HEK293 (cell line): Measurements from ENCODE around the gene ADD2.

ENCODE experiments used
- CTCF ChIA-PET: fragments of 350-600 bp; formaldehyde crosslinking; extraction: SDS; loops from one replicate; lab custom pipeline; 2021; ENCODE audit warnings: antibody characterized with exemption; lab: Yijun Ruan, JAX
- POLR2A ChIA-PET: fragments of 300-600 bp; formaldehyde crosslinking; extraction: SDS; loops from one replicate; lab custom pipeline; 2020; ENCODE audit warnings: antibody characterized with exemption, inconsistent platforms; lab: Yijun Ruan, JAX
- H3K27ac ChIP-seq: fragments of 200-500 bp; sonication (Bioruptor generic); 2 replicates; pipeline ENCODE4 v1.5.1; 2014; ENCODE audit warnings: low read depth, low read length, control low read depth, inconsistent platforms; ENCODE audit errors: extremely low read depth
- H3K36me3 ChIP-seq, 2 experiments: fragments of 200-500 bp in 1 of 2; sonication (Bioruptor generic) in 1 of 2; 1 replicate in 1 of 2; 2 replicates in 1 of 2; pipeline ENCODE4 v1.5.1; 2014 to 2017; ENCODE audit warnings: inconsistent platforms in 2 of 2, low read length in 2 of 2; ENCODE audit not compliant: control insufficient read depth in 2 of 2, insufficient read depth in 1 of 2
- H3K4me1 ChIP-seq: fragments of 200-500 bp; sonication (Bioruptor generic); 2 replicates; pipeline ENCODE4 v1.5.1; 2014; ENCODE audit warnings: mild to moderate bottlenecking, low read length, inconsistent platforms; ENCODE audit not compliant: control insufficient read depth, insufficient read depth
- H3K4me3 ChIP-seq: 2 replicates; pipeline ENCODE4 v1.5.1; 2011; ENCODE audit warnings: low read depth, mild to moderate bottlenecking, control low read depth, low read length, moderate library complexity
- H3K9me3 ChIP-seq: fragments of 200-500 bp; sonication (Bioruptor generic); 2 replicates; pipeline ENCODE4 v1.5.1; 2014; ENCODE audit warnings: low read depth, low read length, inconsistent platforms; ENCODE audit not compliant: control insufficient read depth, insufficient read depth
- AEBP2 ChIP-seq: fragments of 450-650 bp; formaldehyde crosslinking; IDR thresholded peaks from 2 replicates; pipeline ENCODE4 v1.5.1; 2016; ENCODE audit warnings: missing biosample characterization, missing genetic modification characterization, borderline replicate concordance
- GFI1B ChIP-seq: fragments of 450-650 bp; formaldehyde crosslinking; IDR thresholded peaks from 2 replicates; pipeline ENCODE4 v1.5.1; 2016; ENCODE audit warnings: missing biosample characterization, missing genetic modification characterization
- KLF8 ChIP-seq: fragments of 450-650 bp; formaldehyde crosslinking; IDR thresholded peaks from 2 replicates; pipeline ENCODE4 v1.5.1; 2016; ENCODE audit warnings: missing biosample characterization, missing genetic modification characterization
- OVOL3 ChIP-seq: fragments of 450-650 bp; formaldehyde crosslinking; IDR thresholded peaks from 2 replicates; pipeline ENCODE4 v1.5.1; 2016; ENCODE audit warnings: missing biosample characterization, missing genetic modification characterization
- REST ChIP-seq: fragments of 450-650 bp; formaldehyde crosslinking; IDR thresholded peaks from 2 replicates; pipeline ENCODE4 v1.5.1; 2016; ENCODE audit warnings: missing biosample characterization, missing genetic modification characterization
- SCRT1 ChIP-seq: fragments of 450-650 bp; formaldehyde crosslinking; IDR thresholded peaks from 2 replicates; pipeline ENCODE4 v1.5.1; 2016; ENCODE audit warnings: missing biosample characterization, missing genetic modification characterization, borderline replicate concordance
- SCRT2 ChIP-seq: fragments of 450-650 bp; formaldehyde crosslinking; IDR thresholded peaks from 2 replicates; pipeline ENCODE4 v1.5.1; 2016; ENCODE audit warnings: missing biosample characterization, missing genetic modification characterization
- WT1 ChIP-seq: fragments of 450-650 bp; formaldehyde crosslinking; IDR thresholded peaks from 2 replicates; pipeline ENCODE4 v1.5.1; 2016; ENCODE audit warnings: missing biosample characterization, missing genetic modification characterization
- ZBTB7A ChIP-seq: fragments of 450-650 bp; formaldehyde crosslinking; IDR thresholded peaks from 2 replicates; pipeline ENCODE4 v1.5.1; 2016; ENCODE audit warnings: low read depth, missing biosample characterization, missing genetic modification characterization
- ZFP3 ChIP-seq: fragments of 450-650 bp; formaldehyde crosslinking; IDR thresholded peaks from 2 replicates; pipeline ENCODE4 v1.5.1; 2016; ENCODE audit warnings: low read depth, missing biosample characterization, missing genetic modification characterization
- ZNF280D ChIP-seq: fragments of 450-650 bp; formaldehyde crosslinking; IDR thresholded peaks from 2 replicates; pipeline ENCODE4 v1.5.1; 2016; ENCODE audit warnings: missing biosample characterization, missing genetic modification characterization
- ZNF341 ChIP-seq: fragments of 450-650 bp; formaldehyde crosslinking; IDR thresholded peaks from 2 replicates; pipeline ENCODE4; 2016; ENCODE audit warnings: low read depth, missing biosample characterization, missing genetic modification characterization
- ZNF501 ChIP-seq: fragments of 450-650 bp; formaldehyde crosslinking; IDR thresholded peaks from 2 replicates; pipeline ENCODE4 v1.5.1; 2016; ENCODE audit warnings: missing biosample characterization, missing genetic modification characterization
- ZNF521 ChIP-seq: fragments of 450-650 bp; formaldehyde crosslinking; IDR thresholded peaks from 2 replicates; pipeline ENCODE4 v1.5.1; 2017; ENCODE audit warnings: missing biosample characterization, mild to moderate bottlenecking, missing genetic modification characterization
- TF ChIP-seq, protein P1 (sequence below): fragments of 450-650 bp; formaldehyde crosslinking; IDR thresholded peaks from 2 replicates; pipeline ENCODE4; 2016; ENCODE audit warnings: missing biosample characterization, missing genetic modification characterization

ADD2 gene

GRCh38 chr2:70705160-70705850 lies 62.7 kb downstream of the ADD2 start:
- ChIA-PET POLR2A (no interaction called here), CTCF (no interaction called here)
- Histone ChIP-seq H3K27ac (no peak overlapping the region), H3K4me3 (no peak overlapping the region), H3K36me3 (peaks cover 0 to 5% of the 10 kb centered on the region in 2 experiments; a peak in 1 of 3 replicates), H3K4me1 (no peaks in the 10 kb centered on the region), H3K9me3 (no peaks in the 10 kb centered on the region)
- TF ChIP-seq AEBP2 (tag by site-specific recombination) (no peak), ZBTB7A (tag by site-specific recombination) (no peak), ZNF501 (tag by site-specific recombination) (no peak), ZNF521 (tag by site-specific recombination) (no peak), WT1 (no peak), REST (tag by site-specific recombination) (no peak), GFI1B (tag by site-specific recombination) (no peak), ZNF341 (tag by site-specific recombination) (no peak), KLF8 (tag by site-specific recombination) (no peak), ZNF280D (tag by site-specific recombination) (no peak), SCRT1 (no peak), SCRT2 (tag by site-specific recombination) (no peak), OVOL3 (tag by site-specific recombination) (no peak), ZFP3 (tag by site-specific recombination) (no peak)
- TF ChIP-seq, protein P1, sequence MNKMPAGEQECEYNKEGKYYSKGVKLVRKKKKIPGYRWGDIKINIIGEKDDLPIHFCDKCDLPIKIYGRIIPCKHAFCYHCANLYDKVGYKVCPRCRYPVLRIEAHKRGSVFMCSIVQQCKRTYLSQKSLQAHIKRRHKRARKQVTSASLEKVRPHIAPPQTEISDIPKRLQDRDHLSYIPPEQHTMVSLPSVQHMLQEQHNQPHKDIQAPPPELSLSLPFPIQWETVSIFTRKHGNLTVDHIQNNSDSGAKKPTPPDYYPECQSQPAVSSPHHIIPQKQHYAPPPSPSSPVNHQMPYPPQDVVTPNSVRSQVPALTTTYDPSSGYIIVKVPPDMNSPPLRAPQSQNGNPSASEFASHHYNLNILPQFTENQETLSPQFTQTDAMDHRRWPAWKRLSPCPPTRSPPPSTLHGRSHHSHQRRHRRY (tag by site-specific recombination) = no peak
